ENCODE data around the gene PCNX2.

GRCh38 chr1:232939748-232940147, 355.8 kb downstream of the PCNX2 start:
- no peak for TF ChIP-seq CTCF (IDR thresholded peaks at IDR 0.05; ENCODE audit: poor library complexity)
- no peak for TF ChIP-seq EZH2phosphoT487 (IDR thresholded peaks at IDR 0.05; ENCODE audit: low read depth, severe bottlenecking, unreplicated experiment)

All from hepatocyte (in vitro differentiated cells).